IPS-18a (cell line): ENCODE measurements around the gene CD19.
A peak's percentile ranks its signal among the peaks of the same experiment; 100 is the strongest.
"Not testable (repeated sequence)": the region's sequence is repeated elsewhere in the genome, so short reads cannot be mapped to it uniquely, and the experiment has no call there.

ENCODE experiments used
- H3K27ac ChIP-seq: one replicate; pipeline ENCODE4 v1.5.1; 2013; ENCODE audit warnings: low read length
- H3K27me3 ChIP-seq: one replicate; pipeline ENCODE4 v1.6.1; 2013; ENCODE audit warnings: mild to moderate bottlenecking, low read length; ENCODE audit not compliant: control insufficient read depth, insufficient read depth
- H3K36me3 ChIP-seq: one replicate; pipeline ENCODE4 v1.6.1; 2013; ENCODE audit warnings: low read depth, low read length; ENCODE audit not compliant: control insufficient read depth
- H3K4me1 ChIP-seq: one replicate; pipeline ENCODE4 v1.6.1; 2013; ENCODE audit warnings: low read depth, low read length; ENCODE audit not compliant: control insufficient read depth
- H3K4me3 ChIP-seq: one replicate; pipeline ENCODE4 v1.5.1; 2013; ENCODE audit warnings: low read length
- H3K9ac ChIP-seq: one replicate; pipeline ENCODE4 v1.6.1; 2013; ENCODE audit warnings: mild to moderate bottlenecking, low read length, moderate library complexity
- H3K9me3 ChIP-seq: one replicate; pipeline ENCODE4 v1.6.1; 2013; ENCODE audit warnings: low read depth, low read length; ENCODE audit not compliant: control insufficient read depth

CD19 gene

GRCh38 chr16:28927815-28928214 is 4.0 kb upstream of the CD19 start:
- Histone ChIP-seq H3K9ac (no peak overlapping the region), H3K36me3 (no peaks in the 10 kb centered on the region), H3K4me1 (peaks cover 5% of the 10 kb centered on the region), H3K27me3 (no peaks in the 10 kb centered on the region), H3K27ac (no peak overlapping the region), H3K9me3 (no peaks in the 10 kb centered on the region), H3K4me3 (no peak overlapping the region)

GRCh38 chr16:28930203-28930602 is 1.6 kb upstream of the CD19 start:
- Histone ChIP-seq H3K4me3 (no peak overlapping the region), H3K4me1 (no peaks in the 10 kb centered on the region), H3K27ac (no peak overlapping the region), H3K9me3 (no peaks in the 10 kb centered on the region), H3K9ac (no peak overlapping the region), H3K36me3 (no peaks in the 10 kb centered on the region), H3K27me3 (no peaks in the 10 kb centered on the region)

- no peaks in the 10 kb centered on the region for H3K27me3 ChIP-seq
- no peak overlapping the region for H3K27ac ChIP-seq
- no peaks in the 10 kb centered on the region for H3K4me1 ChIP-seq
- H3K9me3 ChIP-seq: no peaks in the 10 kb centered on the region
- no peak overlapping the region for H3K4me3 ChIP-seq
- no peaks in the 10 kb centered on the region for H3K36me3 ChIP-seq
- H3K9ac ChIP-seq: no peak overlapping the region
Observed at GRCh38 chr16:28930652-28931051, 1.1 kb upstream of the CD19 start.

- Histone ChIP-seq H3K4me1 (no peaks in the 10 kb centered on the region), H3K4me3 (no peak overlapping the region), H3K9ac (no peak overlapping the region), H3K36me3 (no peaks in the 10 kb centered on the region), H3K9me3 (no peaks in the 10 kb centered on the region), H3K27ac (no peak overlapping the region), H3K27me3 (no peaks in the 10 kb centered on the region)
Observed at GRCh38 chr16:28932339-28933141, 769 bp downstream of the CD19 start.

GRCh38 chr16:28933171-28933570 is 1.4 kb downstream of the CD19 start:
- H3K4me1 ChIP-seq: no peaks in the 10 kb centered on the region
- no peak overlapping the region for H3K9ac ChIP-seq
- H3K9me3 ChIP-seq: no peaks in the 10 kb centered on the region
- no peaks in the 10 kb centered on the region for H3K27me3 ChIP-seq
- H3K4me3 ChIP-seq: no peak overlapping the region
- H3K27ac ChIP-seq: no peak overlapping the region
- no peaks in the 10 kb centered on the region for H3K36me3 ChIP-seq

- Histone ChIP-seq H3K9ac (no peak overlapping the region), H3K9me3 (no peaks in the 10 kb centered on the region), H3K27ac (no peak overlapping the region), H3K36me3 (no peaks in the 10 kb centered on the region), H3K27me3 (no peaks in the 10 kb centered on the region), H3K4me3 (no peak overlapping the region), H3K4me1 (no peaks in the 10 kb centered on the region)
Observed at GRCh38 chr16:28935346-28935745, 3.6 kb downstream of the CD19 start.

DNA sequence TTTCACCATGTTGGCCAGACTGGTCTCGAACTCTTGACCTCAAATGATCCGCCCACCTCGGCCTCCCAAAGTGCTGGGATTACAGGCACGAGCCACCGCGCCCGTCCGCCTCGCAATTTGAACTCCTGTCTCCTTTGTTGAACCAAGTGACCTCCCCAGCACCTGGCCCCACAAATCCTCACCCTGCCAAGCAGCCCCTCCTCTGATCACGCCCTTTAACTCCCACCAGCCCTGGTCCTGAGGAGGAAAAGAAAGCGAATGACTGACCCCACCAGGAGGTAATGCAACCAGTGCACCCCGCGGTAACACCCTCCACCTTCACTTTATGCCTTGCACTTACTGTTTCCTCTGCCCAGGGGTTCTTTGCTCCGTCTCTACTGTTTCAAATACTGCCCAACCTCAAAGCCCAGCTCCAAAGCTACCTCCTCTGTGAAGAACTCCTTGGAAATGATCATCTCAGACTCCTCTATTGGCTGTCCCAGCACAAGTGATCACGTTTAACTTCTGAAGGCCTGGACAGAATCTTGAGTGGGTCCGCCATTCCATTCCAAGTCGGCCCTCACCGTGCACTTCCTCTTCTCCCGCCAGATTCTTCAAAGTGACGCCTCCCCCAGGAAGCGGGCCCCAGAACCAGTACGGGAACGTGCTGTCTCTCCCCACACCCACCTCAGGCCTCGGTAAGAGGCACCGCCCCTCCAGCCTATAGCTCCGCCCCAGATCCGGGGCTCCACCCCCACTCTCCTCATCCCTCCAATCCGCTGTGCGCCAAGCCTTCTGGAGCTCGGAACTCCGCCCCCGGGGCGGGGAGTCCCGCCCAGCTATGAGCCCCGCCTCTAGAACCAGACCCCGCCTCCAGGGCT is 4.4 kb downstream of the CD19 start:
- H3K4me3 ChIP-seq: peak overlapping the region; percentile 41
- H3K4me1 ChIP-seq: no peaks in the 10 kb centered on the region
- H3K36me3 ChIP-seq: no peaks in the 10 kb centered on the region
- H3K9ac ChIP-seq: no peak overlapping the region
- no peak overlapping the region for H3K27ac ChIP-seq
- H3K27me3 ChIP-seq: no peaks in the 10 kb centered on the region
- no peaks in the 10 kb centered on the region for H3K9me3 ChIP-seq

DNA sequence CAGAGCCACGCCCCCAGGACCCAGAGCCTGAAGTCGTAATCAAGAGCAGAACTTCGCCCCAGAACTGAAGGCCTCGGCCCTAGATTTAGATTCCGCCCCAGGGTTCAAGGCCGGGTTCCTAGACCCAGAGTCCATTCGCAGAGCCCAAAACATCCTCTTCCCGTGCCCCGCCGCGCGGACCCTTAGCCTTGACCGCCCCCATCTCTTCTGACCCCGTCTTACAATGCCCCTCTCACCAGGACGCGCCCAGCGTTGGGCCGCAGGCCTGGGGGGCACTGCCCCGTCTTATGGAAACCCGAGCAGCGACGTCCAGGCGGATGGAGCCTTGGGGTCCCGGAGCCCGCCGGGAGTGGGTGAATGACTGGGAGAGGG is 5.0 kb downstream of the CD19 start:
- Histone ChIP-seq H3K36me3 (no peaks in the 10 kb centered on the region), H3K4me3 (no peak overlapping the region), H3K9me3 (no peaks in the 10 kb centered on the region), H3K27ac (no peak overlapping the region), H3K27me3 (no peaks in the 10 kb centered on the region), H3K9ac (no peak overlapping the region), H3K4me1 (no peaks in the 10 kb centered on the region)

GRCh38 chr16:28937222-28937876 is 5.6 kb downstream of the CD19 start:
- Histone ChIP-seq H3K4me3 (no peak overlapping the region), H3K9me3 (no peaks in the 10 kb centered on the region), H3K4me1 (no peaks in the 10 kb centered on the region), H3K9ac (no peak overlapping the region), H3K27me3 (no peaks in the 10 kb centered on the region), H3K27ac (no peak overlapping the region), H3K36me3 (no peaks in the 10 kb centered on the region)

GRCh38 chr16:28938721-28939120 is 7.0 kb downstream of the CD19 start:
- H3K27me3 ChIP-seq: no peaks in the 10 kb centered on the region
- H3K4me1 ChIP-seq: no peaks in the 10 kb centered on the region
- H3K36me3 ChIP-seq: no peaks in the 10 kb centered on the region
- no peaks in the 10 kb centered on the region for H3K9me3 ChIP-seq
- H3K27ac ChIP-seq: no peak overlapping the region
- H3K4me3 ChIP-seq: no peak overlapping the region
- no peak overlapping the region for H3K9ac ChIP-seq

GRCh38 chr16:28939825-28940224 is 8.1 kb downstream of the CD19 start:
- H3K9ac ChIP-seq, H3K27me3 ChIP-seq, H3K4me1 ChIP-seq, H3K4me3 ChIP-seq, H3K9me3 ChIP-seq, H3K27ac ChIP-seq, H3K36me3 ChIP-seq: not testable (repeated sequence)
